KBM-7 (cell line): ENCODE results near the gene PARP1.

Experiments used
- DNase-seq: peaks from one replicate; pipeline ENCODE4 v3.0.0-alpha.2; 2015
- in situ Hi-C: fragments of 300-500 bp; cut with MboI; formaldehyde crosslinking; loops from 2 replicates; pipeline ENCODE4 v1.14.3; 2020; ENCODE audit warnings: low sequenced_read_pairs, low pct_unique_long_range_greater_than_20kb, mixed read lengths

PARP1 gene

DNA sequence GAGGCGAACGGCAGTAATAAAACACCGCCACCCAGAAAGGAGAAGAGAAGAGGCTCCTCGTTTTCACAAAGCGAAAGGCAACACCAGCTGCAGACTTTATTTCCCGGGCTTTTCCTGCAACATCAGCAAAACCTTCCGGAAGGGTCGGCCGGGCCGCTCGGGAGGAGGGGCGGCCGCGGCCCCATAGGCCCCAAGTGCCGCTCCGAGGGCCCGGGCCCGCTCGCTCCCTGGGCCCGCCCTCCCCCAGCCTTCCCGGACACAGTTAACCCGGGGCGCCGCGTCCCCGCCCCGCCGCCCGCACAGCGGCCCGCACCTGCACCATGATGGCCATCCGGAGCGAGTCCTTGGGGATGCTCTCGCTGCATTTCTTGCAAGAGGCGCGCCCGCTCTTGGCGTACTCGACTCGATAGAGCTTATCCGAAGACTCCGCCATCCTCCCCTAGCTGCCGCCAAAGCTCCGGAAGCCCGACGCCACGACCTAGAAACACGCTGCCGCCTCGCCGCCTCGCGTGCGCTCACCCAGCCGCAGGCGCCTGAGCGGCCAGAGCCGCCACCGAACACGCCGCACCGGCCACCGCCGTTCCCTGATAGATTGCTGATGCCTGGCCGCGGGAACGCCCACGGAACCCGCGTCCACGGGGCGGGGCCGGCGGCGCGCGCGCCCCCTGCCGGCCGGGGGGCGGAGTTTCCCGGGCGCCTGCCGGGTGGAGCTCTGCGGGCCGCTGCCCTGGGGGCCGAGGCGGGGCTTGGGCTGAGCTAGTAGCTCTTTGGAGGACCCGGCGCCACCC is at the start of gene PARP1:
Gene PARP1, minus strand, starts transcription at position 597 of the 788 bp plus-strand sequence. Its CDS starts 164 bp downstream, at position 433.
- in situ Hi-C loops = no loop called here
- peak; percentile 92 for DNase-seq

DNA sequence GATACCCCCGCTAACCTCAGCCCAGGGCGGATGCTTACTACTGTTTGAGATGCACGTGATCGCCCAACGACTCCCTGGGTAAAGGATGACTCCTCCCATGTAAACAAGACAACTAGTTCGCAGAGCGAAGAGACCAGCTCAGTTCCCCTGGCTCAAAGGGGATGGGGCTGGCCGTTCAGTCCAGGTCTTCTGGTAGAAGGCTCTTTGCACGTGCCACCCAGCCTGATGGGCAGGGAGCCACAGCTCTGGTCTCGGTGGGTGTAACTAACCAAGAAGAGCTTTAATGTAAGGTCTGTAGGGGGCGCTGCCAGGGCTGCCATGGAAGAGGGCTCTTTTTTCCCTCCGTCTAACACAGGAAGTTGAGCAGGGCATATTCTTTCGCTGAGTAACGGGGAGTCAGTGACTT is 49.4 kb upstream of the PARP1 start:
- peak; percentile 18 for DNase-seq
- in situ Hi-C loops = no loop called here

DNA sequence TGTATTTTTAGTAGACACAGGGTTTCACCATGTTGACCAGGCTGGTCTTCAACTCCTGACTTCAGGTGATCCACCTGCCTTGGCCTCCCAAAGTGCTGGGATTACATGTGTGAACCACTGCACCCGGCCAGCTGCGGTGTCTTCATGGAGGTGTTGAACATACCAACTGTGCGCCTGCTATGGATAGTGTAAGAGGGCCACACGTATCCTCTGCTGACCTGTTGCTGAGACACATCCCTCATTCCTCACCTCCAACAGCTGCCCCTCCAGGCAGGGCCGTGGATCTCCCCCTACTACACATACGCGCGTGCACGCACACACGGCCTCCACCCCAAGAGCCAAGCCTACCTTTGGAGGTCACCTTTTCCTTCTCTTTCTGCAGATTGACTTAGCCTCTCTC is 48.0 kb upstream of the PARP1 start:
- in situ Hi-C loops = no loop called here

DNA sequence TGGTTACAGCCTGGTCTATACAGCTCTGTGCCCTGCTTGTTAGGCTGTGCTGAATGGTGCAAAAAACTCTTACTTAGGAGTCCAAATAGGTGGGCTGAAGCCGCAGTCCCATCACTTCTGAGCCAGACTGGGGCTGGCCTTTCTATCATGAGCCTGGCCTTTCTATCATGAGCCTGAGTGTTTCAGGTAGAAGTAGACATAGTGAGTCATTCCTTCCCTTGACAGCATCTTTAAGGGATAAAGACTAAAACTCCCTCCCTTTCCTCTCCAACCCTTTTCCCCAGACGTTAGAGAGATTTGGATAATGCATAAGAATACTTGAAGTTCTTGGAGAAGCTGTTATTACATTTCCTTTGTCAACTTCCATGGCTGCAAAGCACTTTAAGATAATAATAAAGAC is 46.5 kb upstream of the PARP1 start:
- in situ Hi-C loops = no loop called here
- DNase-seq = no peak

More for the DNA sequence above, 48.0 kb upstream of the PARP1 start:
- no peak for DNase-seq

DNA sequence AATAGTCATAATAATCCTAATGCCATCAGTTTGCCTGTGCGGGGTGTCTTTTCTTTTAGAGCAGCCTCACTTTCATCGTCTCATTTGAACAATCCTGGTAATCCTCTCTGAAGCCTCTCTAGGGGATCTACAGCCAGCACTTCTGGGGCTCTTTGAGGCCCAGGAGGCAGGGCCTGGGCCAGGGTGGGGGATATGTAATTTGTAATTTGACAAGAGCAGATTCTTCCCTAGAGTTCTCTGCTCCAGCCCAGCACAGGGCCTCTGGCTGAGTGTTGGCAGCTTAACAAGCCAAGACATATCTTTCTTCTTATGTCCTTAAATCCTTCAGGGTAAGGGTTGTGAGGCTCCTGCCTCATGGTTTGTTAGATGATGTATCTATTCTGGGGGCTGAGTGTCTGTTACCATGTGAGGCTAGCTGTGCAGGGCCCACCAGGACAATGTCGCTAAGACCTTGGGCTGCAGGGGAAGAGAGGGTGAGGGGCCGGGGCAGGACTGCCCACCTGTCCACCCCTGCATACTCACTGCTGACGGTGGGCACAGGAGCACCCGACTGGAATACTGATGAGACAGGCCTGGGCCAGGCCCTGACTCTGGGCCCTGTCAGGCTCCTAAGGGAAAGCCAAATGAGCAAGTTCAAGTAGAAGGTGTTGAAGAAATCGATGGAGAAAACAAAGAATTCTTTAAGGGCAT is 45.3 kb upstream of the PARP1 start:
- in situ Hi-C loops = no loop called here
- no peak for DNase-seq

DNA sequence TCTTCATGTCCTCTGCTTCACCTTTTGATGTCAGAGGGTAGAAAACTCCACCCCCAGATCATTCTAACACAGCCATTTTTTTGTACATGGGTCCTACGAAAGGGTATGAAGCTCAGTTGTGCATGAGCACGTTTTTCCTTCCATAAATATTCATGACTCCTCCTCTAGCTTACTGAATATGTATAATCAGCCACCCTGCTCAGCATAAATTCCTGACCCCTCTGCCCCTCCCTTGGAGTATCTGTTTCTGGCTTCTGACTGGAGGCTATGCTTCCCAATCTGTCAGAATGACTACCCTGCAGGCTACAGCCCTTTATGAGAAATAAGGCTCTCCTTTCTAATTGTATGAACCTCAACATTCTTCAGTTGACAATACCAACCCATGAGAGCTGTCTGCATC is 42.8 kb upstream of the PARP1 start:
- in situ Hi-C loops = no loop called here
- no peak for DNase-seq

DNA sequence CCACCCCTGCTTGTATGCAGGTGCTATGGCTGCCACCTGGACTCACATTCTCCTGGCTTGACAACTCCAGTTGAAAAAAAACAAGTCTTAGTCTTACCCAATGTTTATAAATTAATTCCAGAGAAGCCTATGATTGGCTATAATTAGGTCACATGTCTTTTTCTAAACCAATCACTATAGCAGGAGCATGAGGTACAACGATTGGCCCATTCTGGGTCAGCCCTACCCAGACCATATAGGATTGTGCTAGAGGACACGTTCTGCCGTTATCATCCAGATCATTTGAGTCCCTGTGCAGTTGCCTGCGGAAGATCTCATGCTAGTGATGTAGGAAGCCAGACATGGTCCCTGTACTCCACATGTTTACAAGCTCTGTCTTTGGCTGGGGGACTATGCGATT is 41.9 kb upstream of the PARP1 start:
- no peak for DNase-seq
- in situ Hi-C loops = no loop called here

DNA sequence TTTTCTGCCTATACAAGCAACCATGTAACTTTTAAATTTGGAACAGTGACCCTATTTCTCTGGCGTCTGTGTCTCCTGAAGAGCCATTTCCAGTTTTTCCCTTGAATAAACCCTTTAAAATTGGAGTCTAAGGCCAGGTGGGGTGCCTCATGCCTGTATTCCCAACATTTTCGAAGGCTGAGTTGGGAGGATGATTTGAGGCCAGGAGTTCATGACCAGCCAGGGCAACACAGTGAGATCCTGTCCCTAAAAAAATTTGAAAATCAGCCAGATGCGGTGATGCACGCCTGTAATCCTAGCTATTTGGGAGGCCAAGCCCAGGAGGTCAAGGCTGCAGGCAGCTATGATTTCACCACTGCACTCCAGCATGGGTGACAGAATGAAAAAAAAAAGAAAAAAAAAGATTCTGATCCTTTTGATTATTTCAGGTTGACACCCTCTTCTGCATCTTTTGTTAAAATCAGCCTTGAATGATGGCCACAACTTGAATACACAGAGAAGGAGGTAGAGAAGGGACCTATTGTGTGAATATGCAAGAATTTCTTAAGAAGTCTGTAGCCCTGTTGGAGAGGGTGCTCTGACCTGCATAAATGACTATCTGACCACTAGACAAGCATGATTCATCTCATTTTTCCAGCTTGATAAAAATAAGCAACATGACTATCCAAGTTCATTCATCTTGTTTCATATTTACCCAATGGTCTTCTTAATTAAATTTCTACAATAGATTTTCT is 40.2 kb upstream of the PARP1 start:
- in situ Hi-C loops = no loop called here
- DNase-seq = no peak

DNA sequence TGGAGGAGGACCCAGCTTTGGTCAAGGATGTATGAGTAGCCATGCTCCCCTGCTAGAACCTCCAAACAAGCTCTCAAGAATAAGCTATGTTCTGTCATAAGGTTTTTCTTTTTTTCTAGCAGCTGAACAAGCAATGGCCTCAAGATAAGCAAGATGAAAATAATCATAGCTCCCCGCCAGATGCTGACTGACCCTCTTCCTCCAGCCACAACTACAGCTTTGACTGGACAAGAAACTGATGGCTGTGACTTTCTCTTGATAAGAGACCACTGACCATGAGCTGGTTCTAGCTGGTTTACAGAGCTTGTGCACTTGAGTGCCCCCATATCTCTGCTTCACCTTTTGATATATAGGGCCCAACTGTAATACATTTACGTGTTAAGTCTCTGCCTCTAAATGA is 38.2 kb upstream of the PARP1 start:
- DNase-seq = no peak
- in situ Hi-C loops = no loop called here

DNA sequence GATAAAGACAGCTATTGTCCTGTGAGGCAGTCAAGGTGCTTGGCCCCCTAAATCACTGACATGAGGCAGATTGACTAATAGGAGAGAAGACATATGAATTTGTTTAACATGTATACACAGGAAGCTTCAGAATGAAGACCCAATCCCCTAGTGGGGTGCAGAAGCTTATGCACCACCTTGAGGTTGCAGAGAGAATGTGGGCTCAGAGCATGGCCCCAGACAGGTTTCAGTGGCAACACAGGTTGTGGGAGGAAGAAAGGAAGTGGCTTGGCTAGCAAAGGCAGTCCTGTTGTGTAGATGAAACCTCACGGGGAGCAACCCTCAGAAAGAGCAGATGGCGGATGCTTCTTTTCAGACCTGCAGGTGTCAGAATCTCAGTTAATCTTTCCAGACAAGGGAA is 37.0 kb upstream of the PARP1 start:
- in situ Hi-C loops = no loop called here

DNA sequence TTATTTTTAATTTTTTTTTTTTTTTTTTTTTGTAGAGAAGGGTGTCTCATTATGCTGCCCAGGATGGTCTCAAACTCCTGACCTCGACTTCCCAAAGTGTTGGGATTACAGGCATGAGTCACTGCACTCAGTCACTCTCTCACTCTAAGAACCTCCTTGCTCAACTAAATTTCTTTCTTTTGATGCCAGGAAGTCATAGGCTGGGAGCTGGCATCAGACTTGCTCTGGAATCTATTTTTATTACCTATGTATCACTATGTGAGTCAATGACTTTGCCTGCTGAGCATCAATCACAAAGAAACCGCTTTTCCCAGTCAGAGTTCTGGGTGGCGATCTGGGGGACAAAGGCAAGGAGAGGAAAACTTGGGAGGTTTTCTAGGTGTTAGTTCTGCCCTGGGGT is 35.5 kb upstream of the PARP1 start:
- in situ Hi-C loops = no loop called here
- DNase-seq = no peak

More for the DNA sequence above, 37.0 kb upstream of the PARP1 start:
- no peak for DNase-seq

DNA sequence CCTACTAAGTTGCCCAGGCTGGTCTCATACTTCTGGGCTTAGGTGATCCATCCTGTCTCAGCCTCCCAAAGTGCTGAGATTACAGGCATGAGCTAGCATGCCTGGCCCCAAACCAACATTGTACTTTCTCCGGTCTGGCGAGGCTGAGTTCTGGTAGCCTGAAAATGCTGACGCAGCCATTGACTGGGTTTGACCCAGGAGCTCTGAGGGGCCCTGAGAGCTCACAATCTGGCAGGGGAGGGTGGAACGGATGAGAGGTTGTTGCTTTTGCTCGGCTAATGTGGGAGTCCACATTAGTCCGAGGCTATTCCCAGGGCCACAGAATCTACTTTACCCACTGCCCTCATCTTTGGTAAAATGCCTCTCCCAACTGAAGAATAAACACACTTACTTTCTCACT is 35.1 kb upstream of the PARP1 start:
- no peak for DNase-seq
- in situ Hi-C loops = no loop called here

DNA sequence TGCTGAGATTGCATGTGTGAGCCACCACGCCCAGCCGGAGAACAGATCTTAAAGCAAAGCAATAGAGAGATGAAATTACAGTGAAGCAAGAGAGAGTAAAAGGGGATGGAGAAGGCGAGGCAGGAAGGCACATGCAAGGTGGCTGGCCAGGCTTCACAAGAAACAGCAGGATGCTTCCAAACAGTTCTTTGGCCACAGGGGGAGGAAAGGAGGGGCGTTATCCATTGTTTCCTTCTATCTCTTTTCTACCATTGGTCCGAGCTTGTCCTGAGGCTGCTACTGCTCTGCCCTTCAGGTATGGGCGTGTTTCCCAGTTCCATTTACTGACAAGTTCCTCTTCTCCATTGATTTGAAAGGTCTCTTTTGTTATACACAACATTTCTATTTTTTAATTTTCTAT is 33.7 kb upstream of the PARP1 start:
- no peak for DNase-seq
- in situ Hi-C loops = no loop called here

DNA sequence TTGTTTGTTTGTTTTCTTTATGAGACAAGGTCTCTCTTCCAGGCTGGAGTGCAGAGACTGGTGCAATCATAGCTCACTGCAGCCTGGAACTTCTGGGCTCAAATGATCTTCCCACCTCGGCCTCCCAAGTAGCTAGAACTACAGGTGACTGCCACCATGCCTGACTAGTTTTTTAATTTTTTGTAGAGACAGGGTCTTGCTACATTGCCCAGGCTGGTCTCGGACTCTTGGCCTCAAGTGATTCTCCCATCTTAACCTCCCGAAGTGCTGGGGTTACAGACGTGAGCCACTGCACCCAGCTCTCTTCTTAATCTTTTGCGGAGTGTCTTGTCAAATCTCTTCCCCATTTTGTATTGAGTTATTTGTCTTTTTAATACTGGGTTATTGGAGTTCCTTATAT is 32.6 kb upstream of the PARP1 start:
- DNase-seq = no peak
- in situ Hi-C loops = no loop called here

DNA sequence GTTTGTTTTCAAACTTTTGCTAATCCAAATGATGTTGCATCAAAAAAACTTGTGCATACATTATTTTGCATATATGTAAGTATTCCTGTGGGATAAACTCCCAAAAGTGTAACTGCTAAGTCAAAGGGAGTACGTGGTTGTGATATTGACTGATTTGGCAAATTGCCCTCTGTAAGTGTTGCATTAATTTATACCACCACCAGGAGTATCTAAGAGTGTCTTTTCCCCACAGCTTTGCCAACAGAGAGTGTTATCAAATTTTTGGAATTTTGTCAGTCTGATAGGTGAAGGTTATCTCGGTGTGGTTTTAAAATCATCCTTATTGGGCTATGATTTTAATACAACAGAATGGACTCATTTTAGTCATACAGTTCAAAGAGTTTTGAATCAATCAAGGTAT is 30.1 kb upstream of the PARP1 start:
- in situ Hi-C loops = no loop called here
- DNase-seq = peak; percentile 39

DNA sequence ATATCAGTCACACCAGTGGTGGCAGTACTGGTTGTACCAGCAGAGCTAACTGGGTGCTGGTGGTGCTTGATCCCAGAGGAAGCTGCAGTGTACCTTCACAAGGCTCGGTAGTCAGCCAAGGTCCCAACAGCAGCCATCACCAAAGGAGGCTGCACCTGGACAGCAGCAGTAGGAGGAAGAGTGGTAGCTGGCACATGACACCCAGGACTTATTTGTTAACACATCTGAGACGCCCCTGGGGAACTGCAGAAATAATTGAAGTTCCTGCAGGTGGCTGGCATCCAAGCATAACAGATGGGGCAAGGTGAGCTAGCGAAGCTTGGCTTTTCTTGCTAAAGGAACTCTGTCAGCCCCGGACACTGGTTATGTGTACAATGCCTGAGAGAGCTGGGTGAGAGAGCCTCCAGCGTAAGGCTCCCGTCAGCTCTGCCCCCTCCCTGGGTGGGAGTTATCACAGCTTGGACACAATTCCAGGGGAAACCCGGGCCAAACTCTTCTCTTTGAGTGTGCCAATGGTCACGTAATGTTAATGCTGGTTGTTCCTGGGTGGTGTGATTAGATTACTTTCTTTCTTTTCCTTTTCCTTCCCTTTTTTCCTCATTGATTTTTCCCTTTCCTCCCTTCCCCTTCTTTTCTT is 29.1 kb upstream of the PARP1 start:
- in situ Hi-C loops = no loop called here
- no peak for DNase-seq

DNA sequence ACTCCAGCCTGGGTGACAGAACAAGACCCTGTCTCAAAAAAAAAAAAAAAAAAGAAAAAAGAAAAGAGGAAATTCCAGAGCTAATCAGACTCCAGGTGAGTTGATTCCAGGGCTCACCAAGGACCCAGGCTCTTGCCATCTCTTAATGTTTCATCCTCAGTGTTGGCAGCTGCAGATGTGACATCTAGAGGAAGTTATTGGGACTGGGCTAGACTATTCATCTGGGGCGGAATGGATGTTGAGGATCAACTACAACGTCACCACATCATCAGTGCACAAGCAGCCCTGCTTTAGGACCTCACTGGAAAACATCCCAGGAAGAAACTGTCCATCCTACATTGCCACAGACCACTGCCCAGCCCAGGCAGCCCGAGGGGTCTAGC is 28.6 kb upstream of the PARP1 start:
- DNase-seq = no peak
- in situ Hi-C loops = no loop called here

DNA sequence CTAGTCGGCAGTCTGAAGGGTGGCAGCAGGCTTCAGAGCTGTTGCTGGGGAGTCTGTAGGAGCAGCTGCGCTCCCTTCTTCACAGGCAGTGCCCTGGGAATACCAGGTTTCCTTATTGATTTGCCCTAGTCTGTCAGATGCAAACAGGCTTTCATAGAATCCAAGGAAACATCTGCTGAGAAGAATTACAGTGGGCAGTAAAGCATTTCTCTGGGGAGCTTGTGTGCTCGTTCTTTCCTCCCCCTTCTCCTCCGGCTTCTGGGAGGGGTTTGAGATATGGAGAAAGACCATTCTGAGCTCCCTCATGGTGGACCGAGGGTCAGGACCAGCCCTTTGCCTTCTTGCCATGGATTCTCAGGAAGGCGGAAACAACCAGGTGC is 25.4 kb upstream of the PARP1 start:
- no peak for DNase-seq
- in situ Hi-C loops = no loop called here

DNA sequence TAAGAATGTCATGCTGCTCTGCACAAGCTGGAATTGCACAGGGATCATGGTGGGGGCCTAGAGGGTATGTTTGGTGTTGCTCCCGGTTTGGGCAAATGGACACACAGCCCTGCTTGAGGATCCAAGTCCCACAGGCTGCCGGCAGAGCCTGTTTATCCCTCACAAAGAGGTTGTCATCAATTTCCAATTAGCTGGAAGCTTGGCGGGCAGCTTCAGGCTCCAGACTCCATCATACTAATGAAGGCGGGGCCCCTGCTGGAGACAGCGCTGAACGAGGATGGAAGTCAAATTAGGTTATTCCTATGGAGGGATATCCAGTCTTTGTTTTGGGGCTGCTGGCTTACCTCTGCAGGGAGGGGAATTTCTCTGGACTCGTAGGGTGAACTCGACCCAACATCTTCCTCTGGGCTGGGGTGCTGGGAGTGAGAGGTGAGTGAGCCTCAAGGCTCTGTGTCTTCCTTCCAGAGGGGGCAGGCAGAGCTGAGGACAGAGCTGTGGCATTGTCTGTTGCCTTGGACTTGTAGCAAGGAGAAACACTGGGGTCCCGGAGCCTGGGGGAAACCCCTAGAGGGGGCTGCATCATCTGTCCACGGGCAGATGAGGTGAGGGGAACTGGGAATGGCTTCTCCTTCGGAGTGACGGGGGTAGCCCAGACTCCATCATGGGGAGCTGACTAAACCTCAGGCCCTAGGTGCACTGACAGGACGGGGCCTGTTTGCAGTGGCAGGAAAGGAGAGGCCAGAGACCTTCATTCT is 24.9 kb upstream of the PARP1 start:
- no peak for DNase-seq
- in situ Hi-C loops = no loop called here
